GM19238 (cell line): Measurements from ENCODE around the gene IKZF1.

Experiments
- DNase-seq: peaks from one replicate; pipeline ENCODE4 v3.0.0; 2011; ENCODE audit warnings: low spot score; ENCODE audit not compliant: insufficient read length

Gene IKZF1

GRCh38 chr7:50369143-50370026 lies 64.9 kb downstream of the IKZF1 start:
- no peak for DNase-seq

DNA sequence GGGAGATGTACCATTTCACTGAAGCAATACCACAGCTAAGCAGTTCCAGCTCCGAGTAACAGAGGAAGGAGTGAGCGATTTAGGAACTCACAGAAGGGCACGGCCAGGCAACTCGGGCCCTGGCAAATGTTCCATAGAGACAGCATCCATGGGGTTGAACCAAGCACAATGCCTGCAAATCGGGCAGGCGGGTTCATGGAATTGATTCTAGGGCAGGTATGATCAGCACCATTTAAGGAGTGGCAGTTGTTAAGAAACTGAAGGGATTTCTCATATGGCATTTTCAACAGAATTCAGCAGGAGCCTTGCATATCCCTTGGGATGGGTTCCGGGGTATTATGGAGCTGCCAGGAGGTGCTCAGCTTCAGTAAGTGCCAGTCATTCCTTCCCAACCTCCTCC lies 66.4 kb downstream of the IKZF1 start:
- no peak for DNase-seq

DNA sequence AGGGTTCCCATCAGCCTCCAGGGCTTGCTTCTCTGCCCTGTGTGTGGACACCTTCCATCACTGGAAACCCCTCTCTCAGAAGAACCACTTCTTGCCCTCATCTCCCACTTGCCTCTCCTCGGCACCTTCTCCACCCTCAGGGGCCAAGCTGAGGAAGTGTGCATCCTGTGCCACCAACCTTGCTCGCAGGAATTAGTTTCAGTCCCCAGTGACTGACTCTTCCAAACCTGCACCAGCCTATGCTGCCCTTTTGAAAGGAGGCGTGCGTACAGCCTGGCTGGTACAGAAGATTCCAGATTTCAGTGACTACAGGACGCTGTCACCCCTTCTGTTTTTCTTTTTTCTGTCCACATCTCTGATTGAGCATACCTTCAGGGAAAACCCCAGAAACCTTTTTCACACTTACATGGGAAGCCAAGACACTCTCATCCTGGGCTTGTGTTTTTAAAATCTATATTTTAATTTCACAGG lies 67.1 kb downstream of the IKZF1 start:
- DNase-seq, result no peak

DNA sequence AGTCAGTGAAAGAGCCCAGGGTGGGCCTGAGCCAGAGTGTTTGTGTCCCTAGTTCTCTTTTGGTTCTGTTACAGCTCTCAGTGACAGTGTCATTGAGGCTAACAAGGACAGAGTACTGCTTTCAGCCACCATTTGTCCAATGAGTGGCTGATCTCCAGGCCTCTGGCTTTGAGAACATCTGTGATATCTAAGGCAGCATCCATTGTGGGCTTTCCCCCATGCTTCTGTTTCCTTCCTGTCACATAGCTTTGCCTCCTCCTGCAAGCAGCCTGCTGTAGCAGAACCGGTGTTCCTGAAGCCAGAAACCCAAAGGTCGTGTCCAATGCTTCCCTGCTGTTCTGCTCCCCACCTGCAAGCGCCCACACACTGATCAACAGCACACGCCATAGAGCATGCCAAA lies 68.4 kb downstream of the IKZF1 start:
- no peak for DNase-seq

- no peak for DNase-seq
These were observed 71.7 kb downstream of the IKZF1 start for GRCh38 chr7:50376056-50376820.

DNA sequence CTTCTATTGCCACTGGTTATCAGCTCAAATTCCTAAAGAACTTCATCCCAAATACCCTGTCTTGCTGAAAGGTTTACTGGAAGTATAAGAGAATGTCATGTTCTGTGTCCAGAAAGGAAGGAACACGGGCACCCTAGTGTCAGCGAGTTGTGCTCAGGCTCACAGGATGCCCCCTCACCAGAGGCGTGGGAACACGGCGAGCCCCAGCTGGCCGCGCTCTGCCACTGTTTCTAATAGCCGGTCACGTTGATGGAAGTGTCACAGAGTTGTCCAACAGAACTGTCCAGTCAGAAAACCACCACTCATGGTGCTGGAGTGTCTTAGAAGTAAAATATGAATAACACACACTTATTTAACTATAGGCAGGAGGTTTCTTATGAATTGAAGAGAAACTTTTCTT lies 72.8 kb downstream of the IKZF1 start:
- no peak for DNase-seq

- DNase-seq, result no peak
These were observed 74.6 kb downstream of the IKZF1 start for GRCh38 chr7:50379082-50379481.

- DNase-seq, result no peak
These were observed 75.0 kb downstream of the IKZF1 start for GRCh38 chr7:50379539-50379938.

DNA sequence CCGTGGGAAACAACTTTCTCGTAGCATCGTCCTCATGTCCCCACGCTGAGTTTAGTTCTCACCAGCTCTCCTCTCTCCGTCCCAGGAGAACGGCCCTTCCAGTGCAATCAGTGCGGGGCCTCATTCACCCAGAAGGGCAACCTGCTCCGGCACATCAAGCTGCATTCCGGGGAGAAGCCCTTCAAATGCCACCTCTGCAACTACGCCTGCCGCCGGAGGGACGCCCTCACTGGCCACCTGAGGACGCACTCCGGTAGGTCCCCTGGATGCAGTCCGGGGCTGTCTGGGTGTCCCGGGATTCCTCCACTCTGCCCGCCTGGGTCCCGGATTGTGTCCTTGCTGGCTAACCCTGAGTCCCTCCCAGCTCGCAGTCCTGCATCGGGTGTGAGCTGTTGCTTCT lies 77.9 kb downstream of the IKZF1 start:
- DNase-seq, result no peak

DNA sequence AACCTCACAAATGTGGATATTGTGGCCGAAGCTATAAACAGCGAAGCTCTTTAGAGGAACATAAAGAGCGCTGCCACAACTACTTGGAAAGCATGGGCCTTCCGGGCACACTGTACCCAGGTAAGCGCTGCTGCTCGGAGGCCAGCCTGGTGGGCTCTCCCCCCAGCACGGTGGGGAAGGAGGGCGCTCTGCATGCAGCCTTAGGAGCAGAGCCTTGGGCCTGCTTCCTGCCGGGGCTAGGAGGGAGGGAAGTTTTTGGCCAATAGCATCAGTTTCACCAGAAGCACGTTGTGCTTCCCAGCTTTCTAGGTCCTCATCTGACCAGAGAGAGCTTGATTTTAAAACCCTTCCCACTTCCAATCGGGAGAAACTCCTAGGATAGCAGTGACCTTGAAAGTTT lies 82.8 kb downstream of the IKZF1 start:
- no peak for DNase-seq

DNA sequence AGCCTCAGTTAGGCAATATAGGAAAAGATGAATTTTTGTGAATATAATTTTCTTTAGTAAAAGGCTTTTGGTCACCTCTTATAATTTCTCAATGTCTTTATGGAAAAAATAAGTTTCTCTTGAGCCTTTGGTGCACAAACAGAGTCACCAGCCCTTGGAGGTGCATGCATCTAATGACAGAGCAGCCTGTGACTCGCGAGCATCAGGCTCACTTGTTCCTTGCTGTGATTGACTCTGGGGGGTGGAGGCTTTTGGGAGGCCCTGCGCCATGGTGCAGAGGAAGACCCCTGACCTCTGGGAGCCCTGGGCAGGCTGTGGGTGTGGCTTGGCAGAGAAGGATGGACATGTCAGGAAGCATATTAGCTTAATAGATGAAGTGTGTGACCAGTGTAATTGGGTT lies 85.4 kb downstream of the IKZF1 start:
- DNase-seq, result no peak

DNA sequence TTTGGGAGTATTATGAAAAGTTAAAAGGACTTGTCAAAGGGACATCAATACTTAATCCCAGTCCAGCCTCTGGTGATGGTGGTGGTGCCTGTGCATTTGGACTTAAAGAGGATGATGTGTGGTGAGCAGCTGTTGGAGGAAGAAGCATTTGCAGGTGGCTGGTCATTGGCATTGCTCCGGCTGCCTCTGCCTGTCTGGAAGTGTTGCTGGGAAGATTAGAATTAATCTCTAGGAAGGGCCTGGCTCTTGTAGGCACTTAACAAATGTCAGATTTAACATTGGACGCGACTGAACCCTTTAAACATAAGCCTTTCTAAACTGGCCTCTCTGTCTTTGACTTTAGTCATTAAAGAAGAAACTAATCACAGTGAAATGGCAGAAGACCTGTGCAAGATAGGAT lies 86.9 kb downstream of the IKZF1 start:
- no peak for DNase-seq

- DNase-seq, result no peak
These were observed 88.6 kb downstream of the IKZF1 start for GRCh38 chr7:50393076-50393475.

- DNase-seq, result no peak
These were observed 89.2 kb downstream of the IKZF1 start for GRCh38 chr7:50393547-50394252.

GRCh38 chr7:50394315-50394714 lies 89.8 kb downstream of the IKZF1 start:
- no peak for DNase-seq

- no peak for DNase-seq
These were observed 92.3 kb downstream of the IKZF1 start for GRCh38 chr7:50396856-50397255.

DNA sequence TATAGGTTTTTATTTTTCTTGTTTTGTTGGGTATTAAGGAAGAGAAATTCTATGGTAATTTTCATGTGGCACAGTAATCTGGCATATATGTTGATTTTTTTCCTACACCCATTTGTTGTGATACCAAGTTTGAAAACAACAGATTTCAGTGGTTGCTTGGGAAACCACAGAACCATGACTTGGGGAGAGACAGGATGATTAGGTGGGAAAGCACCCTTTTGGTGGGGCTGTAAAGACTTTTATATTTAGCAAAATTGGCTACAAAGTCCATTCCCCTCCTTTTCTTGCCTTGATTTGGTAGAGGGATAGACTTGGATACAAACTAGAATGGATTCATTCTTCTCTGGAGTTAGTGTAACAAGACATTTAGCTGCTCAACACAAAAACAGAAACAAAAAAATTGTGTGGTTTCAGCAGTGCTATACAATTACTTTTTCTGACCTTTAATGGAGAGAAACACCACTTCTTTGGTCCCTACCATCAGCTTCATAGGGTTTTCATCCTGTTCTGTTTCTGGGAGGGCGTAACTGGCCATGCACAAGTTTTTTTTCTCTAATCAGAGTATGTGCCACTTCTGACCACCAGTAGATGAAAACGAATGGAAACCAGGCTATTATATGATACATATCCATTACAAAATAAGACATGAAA lies 92.9 kb downstream of the IKZF1 start:
- DNase-seq, result no peak

DNA sequence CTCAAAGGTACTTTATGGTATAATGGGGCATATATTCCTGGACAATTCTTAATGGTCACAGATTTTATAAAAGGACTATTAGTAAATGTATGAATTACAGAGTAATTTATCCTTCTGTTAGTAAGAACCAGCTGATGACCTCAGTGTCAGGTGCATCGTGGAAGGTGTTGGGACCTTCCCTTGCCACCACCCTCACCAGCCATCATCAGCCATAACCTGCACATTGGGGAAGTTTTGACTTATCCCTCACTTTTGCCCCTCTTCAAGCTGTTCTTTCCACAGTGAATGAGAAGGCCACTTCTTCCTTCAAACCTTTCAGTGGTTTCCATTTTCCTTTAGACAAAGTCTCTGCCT lies 93.4 kb downstream of the IKZF1 start:
- no peak for DNase-seq

DNA sequence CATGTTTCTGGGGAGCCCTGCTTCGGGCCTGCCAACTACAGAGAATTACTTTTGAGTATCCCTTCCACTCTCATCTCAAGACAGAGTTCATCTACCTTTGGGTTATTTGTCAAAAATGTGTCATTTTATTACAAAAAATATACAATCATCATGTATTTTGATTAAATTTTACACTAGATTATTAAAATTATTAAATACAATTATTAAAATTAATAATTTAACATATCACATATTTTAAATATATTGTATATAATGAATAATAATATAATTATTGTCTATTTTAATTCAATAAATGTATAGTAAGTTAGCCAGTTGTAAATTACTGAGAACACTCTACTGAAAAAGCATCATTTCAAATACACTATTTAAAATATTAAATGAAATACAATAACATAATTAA lies 94.7 kb downstream of the IKZF1 start:
- no peak for DNase-seq

DNA sequence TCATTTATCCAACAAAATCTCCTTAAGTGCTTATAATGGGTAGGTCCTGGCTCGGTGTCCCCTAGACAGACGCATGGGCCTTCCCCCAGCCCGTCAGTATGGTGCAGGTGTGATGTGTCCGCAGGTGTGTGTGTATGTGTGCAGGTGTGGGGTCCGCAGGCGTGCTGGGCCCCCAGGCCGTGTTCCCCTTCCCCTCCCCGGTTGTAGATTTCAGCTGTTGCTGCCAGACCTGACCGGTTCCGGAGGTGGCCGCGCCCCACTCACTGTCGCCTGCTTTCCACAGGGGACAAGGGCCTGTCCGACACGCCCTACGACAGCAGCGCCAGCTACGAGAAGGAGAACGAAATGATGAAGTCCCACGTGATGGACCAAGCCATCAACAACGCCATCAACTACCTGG lies 95.1 kb downstream of the IKZF1 start:
- DNase-seq, result no peak

GRCh38 chr7:50400114-50400513 lies 95.6 kb downstream of the IKZF1 start:
- DNase-seq, result no peak

- DNase-seq, result no peak
These were observed 99.9 kb downstream of the IKZF1 start for GRCh38 chr7:50404392-50404791.
